Stomach (tissue), 4 donors: ENCODE measurements around the gene SPINK4.

Source experiments
- POLR2A ChIP-seq, 4 donors: fragments of 450-650 bp; IDR thresholded peaks; one replicate each; pipeline ENCODE4 v1.6.1; 2016; ENCODE audit warnings: antibody characterized with exemption in 4 of 4, control low read depth in 2 of 4, mild to moderate bottlenecking in 1 of 4, moderate library complexity in 1 of 4
- TF ChIP-seq, protein P1 (sequence below), 7 experiments: fragments of 450-650 bp in 4 of 7; fragments of 200-600 bp in 3 of 7; sonication (generic) in 3 of 7; IDR thresholded peaks; one replicate each; pipeline ENCODE4 v1.5.1; 2016 to 2019; ENCODE audit warnings: antibody characterized with exemption in 7 of 7, control low read depth in 2 of 7, mild to moderate bottlenecking in 1 of 7

DNA sequence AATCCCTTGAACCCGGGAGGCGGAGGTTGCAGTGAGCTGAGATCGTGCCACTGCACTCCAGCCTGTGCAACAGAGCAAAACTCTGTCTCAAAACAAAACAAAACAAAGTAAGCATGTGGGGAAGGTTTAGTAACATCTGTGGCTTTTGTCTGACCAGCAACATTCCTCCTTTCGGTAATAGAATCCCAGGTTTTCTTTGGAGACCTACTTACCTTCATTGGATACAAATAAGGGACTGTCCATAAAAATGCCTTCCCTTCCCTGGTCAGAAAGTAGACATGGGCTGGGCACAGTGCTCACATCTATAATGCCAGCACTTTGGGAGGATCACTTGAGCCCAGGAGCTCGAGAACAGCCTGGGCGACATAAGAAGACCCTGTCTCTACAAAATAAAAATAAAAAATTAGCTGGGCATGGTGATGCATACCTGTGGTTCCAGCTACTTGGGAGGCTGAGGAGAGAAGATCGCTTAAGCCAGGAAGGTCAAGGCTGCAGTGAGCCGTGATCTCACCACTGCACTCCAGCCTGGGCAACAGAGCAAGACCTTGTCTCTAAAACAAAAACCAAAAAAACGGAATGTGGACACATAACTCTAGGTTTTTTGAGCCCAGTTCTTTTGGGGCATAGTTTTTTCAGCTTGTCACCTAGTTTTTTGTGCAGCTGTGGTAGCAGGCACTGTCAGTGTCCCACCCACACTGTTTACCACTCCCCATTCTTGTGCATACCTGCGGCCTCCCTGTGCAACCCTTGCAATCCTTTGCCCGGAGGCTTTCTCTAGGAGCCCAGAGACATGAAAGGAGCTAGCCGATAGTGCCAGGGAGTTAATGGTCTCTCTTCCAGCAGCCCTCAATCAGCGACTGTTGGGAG is 9.0 kb upstream of the SPINK4 start:
- TF ChIP-seq, protein P1, sequence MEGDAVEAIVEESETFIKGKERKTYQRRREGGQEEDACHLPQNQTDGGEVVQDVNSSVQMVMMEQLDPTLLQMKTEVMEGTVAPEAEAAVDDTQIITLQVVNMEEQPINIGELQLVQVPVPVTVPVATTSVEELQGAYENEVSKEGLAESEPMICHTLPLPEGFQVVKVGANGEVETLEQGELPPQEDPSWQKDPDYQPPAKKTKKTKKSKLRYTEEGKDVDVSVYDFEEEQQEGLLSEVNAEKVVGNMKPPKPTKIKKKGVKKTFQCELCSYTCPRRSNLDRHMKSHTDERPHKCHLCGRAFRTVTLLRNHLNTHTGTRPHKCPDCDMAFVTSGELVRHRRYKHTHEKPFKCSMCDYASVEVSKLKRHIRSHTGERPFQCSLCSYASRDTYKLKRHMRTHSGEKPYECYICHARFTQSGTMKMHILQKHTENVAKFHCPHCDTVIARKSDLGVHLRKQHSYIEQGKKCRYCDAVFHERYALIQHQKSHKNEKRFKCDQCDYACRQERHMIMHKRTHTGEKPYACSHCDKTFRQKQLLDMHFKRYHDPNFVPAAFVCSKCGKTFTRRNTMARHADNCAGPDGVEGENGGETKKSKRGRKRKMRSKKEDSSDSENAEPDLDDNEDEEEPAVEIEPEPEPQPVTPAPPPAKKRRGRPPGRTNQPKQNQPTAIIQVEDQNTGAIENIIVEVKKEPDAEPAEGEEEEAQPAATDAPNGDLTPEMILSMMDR (IDR thresholded peaks at IDR 0.05) = no peak
- no peak for TF ChIP-seq POLR2A (IDR thresholded peaks at IDR 0.05)
